ENCODE results near the gene TESK2. TPM values are rescaled to one million over a fixed set of nuclear protein-coding genes. Genes with fewer than 3 reads are reported as not detected.
"Not testable (repeated sequence)": the region's sequence is repeated elsewhere in the genome, so short reads cannot be mapped to it uniquely, and the experiment has no call there.

Gene TESK2
- total RNA-seq, 2 experiments from 2014 or later = 4.9 to 6.6 TPM

- POLR2A ChIA-PET = interaction anchor here (0.7 to 1.4 kb wide), 3 partner anchors 10 to 25 kb away, joined by 3 to 4 read pairs (median 3); partner anchors contain the start of gene AKR1A1
- no peak for TF ChIP-seq CTCF (conservative IDR thresholded peaks at IDR 0.05; ENCODE audit: low read length)
- TF ChIP-seq EZH2phosphoT487 (IDR thresholded peaks at IDR 0.05; ENCODE audit: borderline replicate concordance, low read depth, low read length) = no peak
- H3K4me2 ChIP-seq (ENCODE audit: low read length) = no peak overlapping the region
These were observed 35.2 kb upstream of the TESK2 start for GRCh38 chr1:45526135-45526644.

GRCh38 chr1:45523975-45524374 lies 33.0 kb upstream of the TESK2 start:
- H3K9me2 ChIP-seq (ENCODE audit: insufficient read depth, low read length); DNase-seq (ENCODE audit: low spot score); H3K9me3 ChIP-seq (ENCODE audit: low read length); BruUV-seq (replicated peaks); CTCF ChIA-PET (ENCODE audit: unreplicated experiment); H3K4me2 ChIP-seq (ENCODE audit: low read length); H2AFZ ChIP-seq (ENCODE audit: low read length); H3K27ac ChIP-seq (ENCODE audit: low read depth, low read length, poor library complexity, severe bottlenecking); H3K4me3 ChIP-seq (ENCODE audit: low read depth, low read length, poor library complexity, severe bottlenecking): not testable (repeated sequence)
- intact Hi-C loops (cut with micrococcal nuclease; ENCODE audit: unreplicated experiment) = loop anchor here (10.0 kb wide), 1 partner anchor 161 kb away; the partner anchor contains the start of genes GPBP1L1 and TMEM69
- POLR2A ChIA-PET = interaction anchor here (0.6 to 1.3 kb wide), 3 partner anchors 20 to 370 kb away, joined by 3 to 8 read pairs (median 5); no protein-coding TSS in a partner anchor
- Histone ChIP-seq H3K4me1 (ENCODE audit: insufficient read depth, low read length, poor library complexity, severe bottlenecking) (peaks cover 20% of the 10 kb centered on the region), H3K79me2 (ENCODE audit: insufficient read depth, low read depth, low read length) (peaks cover 36% of the 10 kb centered on the region), H4K20me1 (ENCODE audit: insufficient read depth, low read length) (peaks cover 12% of the 10 kb centered on the region; the same call in 1 of the 2 replicates), H3K36me3 (ENCODE audit: insufficient read depth, low read length) (peaks cover 25% of the 10 kb centered on the region)

More at GRCh38 chr1:45526135-45526644, 35.2 kb upstream of the TESK2 start:
- DNase-seq (ENCODE audit: low spot score) = no peak
- BruUV-seq (replicated peaks) = no TSS peak
- no peak overlapping the region for H3K4me3 ChIP-seq (ENCODE audit: low read depth, low read length, poor library complexity, severe bottlenecking)
- H3K36me3 ChIP-seq (ENCODE audit: insufficient read depth, low read length) = peaks cover 4% of the 10 kb centered on the region; the same call in 1 of the 2 replicates
- no peaks in the 10 kb centered on the region for H3K9me2 ChIP-seq (ENCODE audit: insufficient read depth, low read length)
- intact Hi-C loops (cut with micrococcal nuclease; ENCODE audit: unreplicated experiment) = loop anchor here (10.0 kb wide), 1 partner anchor 159 kb away; the partner anchor contains the start of genes GPBP1L1 and TMEM69
- peaks cover 17% of the 10 kb centered on the region for H3K4me1 ChIP-seq (ENCODE audit: insufficient read depth, low read length, poor library complexity, severe bottlenecking)
- H2AFZ ChIP-seq (ENCODE audit: low read length) = no peak overlapping the region
- CTCF ChIA-PET (ENCODE audit: unreplicated experiment) = no interaction called here
- peaks cover 13% of the 10 kb centered on the region for H3K79me2 ChIP-seq (ENCODE audit: insufficient read depth, low read depth, low read length)
- H4K20me1 ChIP-seq (ENCODE audit: insufficient read depth, low read length) = peaks cover 3% of the 10 kb centered on the region; the same call in 1 of the 2 replicates
- H3K9me3 ChIP-seq (ENCODE audit: low read length) = no peaks in the 10 kb centered on the region
- H3K27ac ChIP-seq (ENCODE audit: low read depth, low read length, poor library complexity, severe bottlenecking) = no peak overlapping the region

GRCh38 chr1:45523516-45523915 lies 32.6 kb upstream of the TESK2 start:
- H3K4me2 ChIP-seq (ENCODE audit: low read length); DNase-seq (ENCODE audit: low spot score); H3K4me3 ChIP-seq (ENCODE audit: low read depth, low read length, poor library complexity, severe bottlenecking); H3K9me2 ChIP-seq (ENCODE audit: insufficient read depth, low read length); H3K9me3 ChIP-seq (ENCODE audit: low read length); H3K27ac ChIP-seq (ENCODE audit: low read depth, low read length, poor library complexity, severe bottlenecking); H2AFZ ChIP-seq (ENCODE audit: low read length); BruUV-seq (replicated peaks): not testable (repeated sequence)
- peaks cover 13% of the 10 kb centered on the region; the same call in 1 of the 2 replicates for H4K20me1 ChIP-seq (ENCODE audit: insufficient read depth, low read length)
- intact Hi-C loops (cut with micrococcal nuclease; ENCODE audit: unreplicated experiment) = loop anchor here (10.0 kb wide), 1 partner anchor 161 kb away; the partner anchor contains the start of genes GPBP1L1 and TMEM69
- ChIA-PET POLR2A (interaction anchor here (0.6 to 1.3 kb wide), 4 partner anchors 21 to 370 kb away, joined by 3 to 8 read pairs (median 5); no protein-coding TSS in a partner anchor), CTCF (ENCODE audit: unreplicated experiment) (interaction anchor here (0.6 kb wide), 1 partner anchor 443 kb away, joined by 3 read pairs; no protein-coding TSS in a partner anchor)
- peaks cover 25% of the 10 kb centered on the region for H3K4me1 ChIP-seq (ENCODE audit: insufficient read depth, low read length, poor library complexity, severe bottlenecking)
- H3K79me2 ChIP-seq (ENCODE audit: insufficient read depth, low read depth, low read length) = peaks cover 40% of the 10 kb centered on the region
- peaks cover 30% of the 10 kb centered on the region for H3K36me3 ChIP-seq (ENCODE audit: insufficient read depth, low read length)

Data from OCI-LY7 (cell line).